Measurements from ENCODE around the gene JAKMIP1. TPM values are rescaled to one million over a fixed set of nuclear protein-coding genes. Genes with fewer than 3 reads are reported as not detected.

The JAKMIP1 gene
- total RNA-seq, 4 donors from 2014 or later = 0.26 to 0.48 TPM; not detected in 2

- H3K4me1 ChIP-seq = no peaks in the 10 kb centered on the region
Observed at GRCh38 chr4:6222761-6223292, 22.5 kb upstream of the JAKMIP1 start.

DNA sequence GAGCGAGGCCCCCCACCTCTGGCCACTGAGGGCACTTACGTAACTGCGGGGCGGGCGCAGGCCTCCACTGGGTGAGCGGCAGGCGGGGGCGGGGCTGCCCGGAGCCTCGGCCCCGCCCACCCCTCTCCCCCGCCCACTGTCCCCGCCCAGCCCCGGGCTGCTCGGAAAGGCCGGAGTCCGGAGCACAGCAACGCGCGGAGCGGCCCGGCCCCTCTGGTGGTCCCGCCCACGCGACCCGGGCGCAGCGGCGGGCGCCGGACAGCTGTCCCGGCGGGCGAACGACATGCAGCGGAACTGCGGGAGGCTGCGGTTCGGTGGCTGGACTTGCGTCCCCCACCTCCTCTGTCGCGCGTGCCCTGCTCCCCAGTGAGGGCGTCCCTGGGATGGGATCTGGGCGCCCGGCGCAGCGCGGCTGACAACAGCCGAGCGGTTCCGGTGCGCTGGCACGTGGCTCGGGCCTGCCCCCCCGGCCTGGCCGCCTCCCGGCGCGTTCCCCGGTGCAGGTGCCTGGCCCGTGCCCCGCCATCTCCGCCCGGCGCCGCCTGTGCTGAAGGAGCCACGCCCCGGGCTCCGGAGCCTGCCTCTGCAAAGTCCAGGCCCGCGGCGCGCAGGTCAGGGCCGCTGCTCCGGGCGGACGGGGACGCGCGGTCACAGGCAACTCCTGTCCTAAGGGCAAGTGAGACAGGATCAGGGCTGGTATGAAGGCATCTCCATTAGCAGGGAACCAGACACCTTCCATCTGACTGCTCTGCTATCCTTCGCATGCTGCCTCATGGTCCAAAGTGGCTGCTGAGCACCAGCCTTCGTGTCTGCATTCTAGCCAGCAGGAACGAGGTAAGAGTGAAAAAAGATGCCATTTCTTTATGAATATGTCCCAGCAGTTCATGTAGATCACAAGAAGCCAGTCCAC, 21.8 kb upstream of the JAKMIP1 start:
- H3K36me3 ChIP-seq = no peaks in the 10 kb centered on the region
- H3K4me3 ChIP-seq = peak overlapping the region in 1 of 2 donors; percentile 23
- H3K27ac ChIP-seq = no peak overlapping the region
- TF ChIP-seq POLR2A (IDR thresholded peaks at IDR 0.05) (no peak), CTCF (IDR thresholded peaks at IDR 0.05) (no peak)
- intact Hi-C loops (cut with DNase I; ENCODE audit: low total_unique reads) = no loop called here
- DNase-seq = no peak
- H3K27me3 ChIP-seq = peaks cover 11 to 15% of the 10 kb centered on the region in 2 donors
- H3K4me1 ChIP-seq = no peaks in the 10 kb centered on the region
- H3K9me3 ChIP-seq = peaks cover 0 to 6% of the 10 kb centered on the region in 2 donors

More at GRCh38 chr4:6222761-6223292, 22.5 kb upstream of the JAKMIP1 start:
- DNase-seq = no peak
- peaks cover 11 to 15% of the 10 kb centered on the region in 2 donors for H3K27me3 ChIP-seq
- H3K36me3 ChIP-seq = no peaks in the 10 kb centered on the region
- intact Hi-C loops (cut with DNase I; ENCODE audit: low total_unique reads) = no loop called here
- H3K27ac ChIP-seq = no peak overlapping the region
- no peak overlapping the region for H3K4me3 ChIP-seq
- TF ChIP-seq POLR2A (IDR thresholded peaks at IDR 0.05) (no peak), CTCF (IDR thresholded peaks at IDR 0.05) (no peak)
- peaks cover 0 to 6% of the 10 kb centered on the region in 2 donors for H3K9me3 ChIP-seq

- DNase-seq = no peak
- no peak for TF ChIP-seq CTCF (IDR thresholded peaks at IDR 0.05)
- TF ChIP-seq POLR2A (IDR thresholded peaks at IDR 0.05) = no peak
- Histone ChIP-seq H3K4me1 (no peaks in the 10 kb centered on the region), H3K36me3 (no peaks in the 10 kb centered on the region), H3K9me3 (peaks cover 0 to 6% of the 10 kb centered on the region in 2 donors), H3K27me3 (peaks cover 11 to 15% of the 10 kb centered on the region in 2 donors), H3K27ac (no peak overlapping the region), H3K4me3 (peak overlapping the region in 1 of 2 donors; percentile 23)
- intact Hi-C loops (cut with DNase I; ENCODE audit: low total_unique reads) = no loop called here
Observed at GRCh38 chr4:6221301-6221850, 21.0 kb upstream of the JAKMIP1 start.

GRCh38 chr4:6217716-6218381, 17.5 kb upstream of the JAKMIP1 start:
- Histone ChIP-seq H3K4me1 (no peaks in the 10 kb centered on the region), H3K9me3 (peaks cover 0 to 6% of the 10 kb centered on the region in 2 donors), H3K27me3 (peaks cover 10 to 15% of the 10 kb centered on the region in 2 donors), H3K36me3 (no peaks in the 10 kb centered on the region), H3K27ac (no peak overlapping the region), H3K4me3 (no peak overlapping the region)
- TF ChIP-seq POLR2A (IDR thresholded peaks at IDR 0.05) (no peak), CTCF (IDR thresholded peaks at IDR 0.05) (no peak)
- intact Hi-C loops (cut with DNase I; ENCODE audit: low total_unique reads) = no loop called here
- no peak for DNase-seq
